Sigmoid colon (tissue), 7 donors: Measurements from ENCODE around the gene DNAAF2. TPM values are rescaled to one million over a fixed set of nuclear protein-coding genes. Genes with fewer than 3 reads are reported as not detected.
"Not testable (repeated sequence)": the region's sequence is repeated elsewhere in the genome, so short reads cannot be mapped to it uniquely, and the experiment has no call there.

Experiments used
- DNase-seq: peaks from one replicate; pipeline ENCODE4 v3.0.0-alpha.2; 2019
- H3K27ac ChIP-seq, 4 donors: fragments of 200-600 bp; sonication (generic); one replicate each; pipeline ENCODE4 v1.5.1; 2016 to 2019; ENCODE audit warnings: mild to moderate bottlenecking in 1 of 4
- H3K27me3 ChIP-seq, 3 donors: fragments of 200-600 bp; sonication (generic); one replicate each; pipeline ENCODE4 v1.5.1; 2019; ENCODE audit warnings: mild to moderate bottlenecking in 1 of 3
- H3K36me3 ChIP-seq, 4 donors: fragments of 200-600 bp; sonication (generic); one replicate each; pipeline ENCODE4 v1.5.1; 2016 to 2019
- H3K4me1 ChIP-seq, 4 donors: fragments of 200-600 bp; sonication (generic); one replicate each; pipeline ENCODE4 v1.5.1; 2017 to 2019
- H3K4me3 ChIP-seq, 4 donors: fragments of 200-600 bp; sonication (generic); one replicate each; pipeline ENCODE4 v1.5.1; 2017 to 2019; ENCODE audit warnings: mild to moderate bottlenecking in 2 of 4, moderate library complexity in 1 of 4
- H3K9me3 ChIP-seq, 4 donors: fragments of 200-600 bp in 3 of 4; sonication (generic) in 3 of 4; one replicate each; pipeline versions ENCODE4 v1.5.1 to v1.6.1; 2013 to 2019
- CTCF ChIP-seq, 4 experiments: fragments of 450-650 bp in 3 of 4; fragments of 200-600 bp in 1 of 4; IDR thresholded peaks; one replicate each; pipeline ENCODE4 v1.5.1; 2016 to 2019; ENCODE audit warnings: antibody characterized with exemption in 4 of 4, mild to moderate bottlenecking in 3 of 4, moderate library complexity in 2 of 4
- EP300 ChIP-seq, 4 donors: sonication (generic); formaldehyde crosslinking; IDR thresholded peaks; one replicate each; pipeline ENCODE4 v1.6.1; 2017; ENCODE audit warnings: antibody characterized with exemption in 4 of 4
- POLR2A ChIP-seq, 2 donors: fragments of 450-650 bp; IDR thresholded peaks; one replicate each; pipeline ENCODE4 v1.6.1; 2016; ENCODE audit warnings: antibody characterized with exemption in 2 of 2, mild to moderate bottlenecking in 2 of 2, moderate library complexity in 2 of 2
- POLR2AphosphoS5 ChIP-seq, 4 donors: sonication (generic); formaldehyde crosslinking; IDR thresholded peaks; one replicate each; pipeline ENCODE4 v1.6.1; 2017; ENCODE audit warnings: antibody characterized with exemption in 4 of 4
- WGBS, 2 donors: extraction: QIAGEN DNeasy Blood & Tissue Kit; methylation state at CpG; one replicate each; pipeline ENCODE4 v1.1.7; 2013; 5-methylcytosine and 5-hydroxymethylcytosine counted together
- intact Hi-C: fragments of 100-400 bp; cut with DNase I; formaldehyde crosslinking; loops from one replicate; pipeline ENCODE4 v1.15.1; 2023
- polyA plus RNA-seq, 3 donors: library from polyadenylated mRNA; stranded (reverse); fragments of 200-250 nt; gene quantifications; one replicate each; pipeline ENCODE4 v1.2.3, GENCODE V29; 2013
- total RNA-seq, 4 donors: library from RNA; depleted of rRNA; stranded (reverse); fragments of >200 nt; gene quantifications; one replicate each; pipeline ENCODE4 v1.1.0, GENCODE V29; 2016
- donor health status: healthy with polysubstance abuse.
- donor health status: Bipolar disorder and iron deficiency.
- donor health status: healthy.

Gene DNAAF2
- total and polyA plus RNA-seq, 7 donors = 3.3 to 12.7 (median 9.6) TPM

- no peak overlapping the region for H3K27ac ChIP-seq
- intact Hi-C loops = loop anchor here (5.0 kb wide), 1 partner anchor 33 kb away; the partner anchor contains the start of genes MGAT2 and RPL36AL
- WGBS, 2 donors = 91% methylated on average over 3 of the region's 3 CpGs
Observed at GRCh38 chr14:49589387-49589786, 45.7 kb downstream of the DNAAF2 start.

GRCh38 chr14:49586673-49587460 is 48.2 kb downstream of the DNAAF2 start:
- Histone ChIP-seq H3K27me3 (no peaks in the 10 kb centered on the region), H3K4me1 (peaks cover 0 to 29% (median 23%) of the 10 kb centered on the region in 4 donors), H3K36me3 (peaks cover 0 to 26% (median 9%) of the 10 kb centered on the region in 4 donors), H3K27ac (peak overlapping the region; percentile 83 to 97 (median 90)), H3K9me3 (no peaks in the 10 kb centered on the region), H3K4me3 (peak overlapping the region; percentile 68 to 77 (median 72))
- TF ChIP-seq EP300 (IDR thresholded peaks at IDR 0.05) (no peak), POLR2A (IDR thresholded peaks at IDR 0.05) (no peak), CTCF (IDR thresholded peaks at IDR 0.05) (peak; percentile 79 to 90 (median 83)), POLR2AphosphoS5 (IDR thresholded peaks at IDR 0.05) (no peak)
- DNase-seq = no peak
- WGBS, 2 donors = 1 to 3% methylated on average over 12 of the region's 21 CpGs
- intact Hi-C loops = loop anchor here (1.0 to 5.0 kb wide), 2 partner anchors 11 to 35 kb away; partner anchors contain the start of genes LRR1, MGAT2 and RPL36AL

More at GRCh38 chr14:49589387-49589786, 45.7 kb downstream of the DNAAF2 start:
- H3K4me3 ChIP-seq = no peak overlapping the region
- DNase-seq = no peak
- peaks cover 0 to under 1% (median under 1%) of the 10 kb centered on the region in 4 donors for H3K36me3 ChIP-seq
- no peaks in the 10 kb centered on the region for H3K9me3 ChIP-seq
- TF ChIP-seq EP300 (IDR thresholded peaks at IDR 0.05) = no peak
- TF ChIP-seq POLR2AphosphoS5 (IDR thresholded peaks at IDR 0.05) = no peak
- TF ChIP-seq POLR2A (IDR thresholded peaks at IDR 0.05) = no peak
- no peak for TF ChIP-seq CTCF (IDR thresholded peaks at IDR 0.05)
- peaks cover 0 to 12% (median 11%) of the 10 kb centered on the region in 4 donors for H3K4me1 ChIP-seq
- H3K27me3 ChIP-seq = no peaks in the 10 kb centered on the region

GRCh38 chr14:49585803-49586672 is 49.0 kb downstream of the DNAAF2 start, which contains the start of gene RPS29:
TSS of gene RPS29 (minus strand) at chr14:49586380. CDS start at chr14:49586346, 34 bp downstream.
- peaks cover 0 to 26% (median 9%) of the 10 kb centered on the region in 4 donors for H3K36me3 ChIP-seq
- H3K27me3 ChIP-seq = no peaks in the 10 kb centered on the region
- H3K27ac ChIP-seq = peak within 1 kb of the TSS; percentile 83 to 97 (median 90)
- no peaks in the 10 kb centered on the region for H3K9me3 ChIP-seq
- intact Hi-C loops = loop anchor here (1.0 to 5.0 kb wide), 2 partner anchors 12 to 36 kb away; partner anchors contain the start of genes LRR1, MGAT2 and RPL36AL
- peak; percentile 99 for DNase-seq
- peaks cover 0 to 29% (median 23%) of the 10 kb centered on the region in 4 donors for H3K4me1 ChIP-seq
- H3K4me3 ChIP-seq = peak within 1 kb of the TSS; percentile 68 to 77 (median 72)
- 0 to 1% methylated on average over 54 of the region's 55 CpGs for WGBS, 2 donors
- TF ChIP-seq CTCF (IDR thresholded peaks at IDR 0.05) (no peak), POLR2AphosphoS5 (IDR thresholded peaks at IDR 0.05) (peak; percentile 91 to 99 (median 98)), POLR2A (IDR thresholded peaks at IDR 0.05) (peak; percentile 92 to 94), EP300 (IDR thresholded peaks at IDR 0.05) (peak in 1 of 4 donors; percentile 60)

GRCh38 chr14:49584981-49585640 is 49.9 kb downstream of the DNAAF2 start:
- peaks cover 0 to 26% (median 9%) of the 10 kb centered on the region in 4 donors for H3K36me3 ChIP-seq
- H3K9me3 ChIP-seq, DNase-seq, H3K27me3 ChIP-seq: not testable (repeated sequence)
- peak overlapping the region; percentile 68 to 77 (median 72) for H3K4me3 ChIP-seq
- intact Hi-C loops = loop anchor here (5.0 kb wide), 1 partner anchor 37 kb away; the partner anchor contains the start of genes MGAT2 and RPL36AL
- H3K27ac ChIP-seq = peak overlapping the region; percentile 83 to 97 (median 90)
- H3K4me1 ChIP-seq = peaks cover 0 to 30% (median 23%) of the 10 kb centered on the region in 4 donors
- 5 to 14% methylated on average over 32 of the region's 32 CpGs for WGBS, 2 donors
